NCI-H526 (cell line): ENCODE measurements around the gene SHC3.

Experiments
- DNase-seq, 2 experiments: peaks; one replicate each; lab custom pipeline; 2025; lab: John Stamatoyannopoulos, UW

SHC3 gene

GRCh38 chr9:89000371-89000781 lies 178.2 kb downstream of the SHC3 start:
- DNase-seq, result no peak

DNA sequence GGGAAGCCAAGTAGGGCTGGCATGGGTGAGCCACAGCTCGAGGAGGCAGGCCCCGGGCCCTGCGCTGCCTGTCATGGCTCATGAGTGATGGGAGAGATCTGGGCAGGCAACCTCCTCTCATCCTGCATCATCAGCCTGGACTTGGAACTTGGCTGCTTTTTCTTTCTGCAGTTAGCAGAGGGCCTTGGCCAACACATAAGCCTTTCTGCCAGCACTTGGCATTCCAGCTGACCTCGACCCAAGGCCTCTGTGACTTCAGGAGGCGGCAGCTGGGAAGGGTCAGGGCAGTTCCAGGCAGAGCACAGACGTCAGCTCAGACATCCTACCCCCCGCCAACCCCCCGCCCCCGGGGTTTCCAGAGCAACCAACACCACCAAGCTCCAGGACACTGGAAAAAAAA lies 179.7 kb downstream of the SHC3 start:
- DNase-seq, result no peak

DNA sequence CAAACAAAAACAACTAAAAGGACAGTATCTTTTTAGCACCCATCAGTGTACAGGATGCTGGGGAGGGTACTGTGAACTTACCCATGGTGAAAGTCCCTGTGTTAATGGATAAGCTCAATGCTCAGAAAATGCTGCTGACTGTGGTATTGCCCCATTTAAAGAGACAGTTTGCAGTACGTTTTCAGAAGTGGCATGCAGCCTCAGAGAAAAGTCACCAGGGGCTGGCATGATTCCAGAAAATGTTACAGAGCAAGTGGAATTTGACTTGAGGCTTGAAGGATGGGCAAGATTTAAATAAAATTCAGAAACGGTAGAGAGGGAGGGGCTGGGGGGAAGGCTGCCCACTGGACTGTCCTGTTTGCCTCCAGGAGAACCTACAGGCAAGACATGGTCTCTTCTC lies 180.1 kb downstream of the SHC3 start:
- DNase-seq, result no peak

- no peak for DNase-seq
Measured at GRCh38 chr9:88997646-88998045, 181.0 kb downstream of the SHC3 start.

DNA sequence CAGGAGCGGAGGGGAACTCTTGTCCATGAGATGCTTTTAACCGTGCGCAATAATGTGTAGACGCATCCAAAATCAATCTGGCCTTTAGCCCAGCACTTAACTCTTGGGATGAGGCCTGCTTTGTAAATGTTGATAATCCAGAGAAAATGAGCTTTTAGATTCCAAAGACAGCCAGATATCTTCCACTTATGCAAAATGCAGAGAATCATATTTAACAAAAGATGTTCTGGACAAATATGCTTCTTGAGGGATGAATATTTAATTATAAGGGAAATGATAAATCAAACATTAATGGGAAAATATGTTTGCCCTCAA lies 181.7 kb downstream of the SHC3 start:
- DNase-seq, result no peak

- no peak for DNase-seq
Measured at GRCh38 chr9:88996046-88996920, 182.3 kb downstream of the SHC3 start.

DNA sequence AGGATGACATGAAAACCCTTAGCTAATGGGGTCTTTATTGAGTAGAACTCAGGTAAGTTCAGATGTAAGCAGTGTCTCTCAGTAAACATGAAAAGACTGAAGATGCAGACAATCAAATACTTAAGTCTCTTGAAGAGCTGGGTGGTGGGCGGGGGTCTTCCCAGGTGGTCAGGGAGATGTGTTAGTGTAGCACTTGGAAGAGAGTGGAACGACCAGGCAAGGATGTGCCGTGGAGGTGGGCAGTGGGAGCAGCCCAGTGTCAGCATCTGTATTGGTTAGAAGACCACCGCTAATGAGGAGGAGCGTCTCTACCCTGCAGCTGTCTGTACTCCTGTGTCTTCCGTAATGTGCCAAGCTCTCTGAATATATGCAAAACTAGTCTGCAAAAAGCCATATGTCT lies 183.0 kb downstream of the SHC3 start:
- DNase-seq, result no peak

DNA sequence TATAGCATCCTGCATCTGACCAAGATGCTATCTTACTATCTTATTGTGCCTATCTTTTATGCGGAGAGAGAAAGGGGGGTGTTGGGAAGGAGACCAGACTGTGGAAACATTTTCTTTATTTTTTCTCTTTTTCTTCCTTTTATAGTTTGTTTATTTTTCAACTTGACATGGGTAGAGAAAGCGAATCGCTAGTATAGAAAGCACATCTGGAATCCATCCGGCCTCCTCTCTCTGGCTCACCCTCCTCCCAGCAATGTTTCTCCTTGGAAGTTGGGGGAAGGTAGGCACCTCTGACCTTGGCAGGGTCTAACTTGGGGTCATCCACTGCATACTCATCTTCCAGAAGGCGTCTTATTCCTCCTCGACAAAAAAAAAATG lies 183.4 kb downstream of the SHC3 start:
- DNase-seq, result no peak

DNA sequence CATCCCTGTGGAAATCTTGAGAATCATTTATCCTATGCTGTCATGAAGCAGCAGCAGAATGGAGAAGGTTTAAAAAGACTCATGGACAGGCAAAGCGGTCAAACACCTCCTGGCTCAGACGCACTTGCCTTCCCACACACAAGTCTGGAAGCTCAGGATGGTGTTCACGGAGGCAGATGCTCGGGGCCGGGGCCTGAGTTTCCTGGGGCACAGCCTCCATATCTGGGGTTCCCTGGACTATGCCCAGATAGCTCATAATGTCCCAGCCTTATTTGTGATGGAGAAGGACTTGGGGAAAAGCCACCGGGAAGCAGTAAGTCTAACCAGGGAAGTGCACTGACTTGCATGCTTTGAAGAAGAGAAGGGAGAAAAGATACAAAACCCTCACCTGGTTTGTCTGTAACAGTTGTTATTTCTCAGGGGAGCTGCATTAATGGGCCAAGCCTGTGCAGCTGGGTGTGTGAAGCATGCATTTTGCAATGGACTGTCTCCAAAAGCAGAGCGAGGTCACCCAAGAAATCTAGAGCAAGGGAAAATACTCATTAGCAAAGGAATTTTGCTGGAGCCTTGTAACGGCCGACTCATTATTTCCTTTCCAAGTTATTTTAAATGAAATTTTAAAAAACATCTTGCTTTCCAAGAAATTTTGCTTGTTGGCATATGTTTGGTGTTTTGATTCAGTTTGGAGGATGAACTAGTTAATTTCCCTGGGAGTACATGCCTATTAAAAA lies 184.0 kb downstream of the SHC3 start:
- DNase-seq, result no peak

- DNase-seq, result no peak
Measured at GRCh38 chr9:88993871-88994460, 184.7 kb downstream of the SHC3 start.

DNA sequence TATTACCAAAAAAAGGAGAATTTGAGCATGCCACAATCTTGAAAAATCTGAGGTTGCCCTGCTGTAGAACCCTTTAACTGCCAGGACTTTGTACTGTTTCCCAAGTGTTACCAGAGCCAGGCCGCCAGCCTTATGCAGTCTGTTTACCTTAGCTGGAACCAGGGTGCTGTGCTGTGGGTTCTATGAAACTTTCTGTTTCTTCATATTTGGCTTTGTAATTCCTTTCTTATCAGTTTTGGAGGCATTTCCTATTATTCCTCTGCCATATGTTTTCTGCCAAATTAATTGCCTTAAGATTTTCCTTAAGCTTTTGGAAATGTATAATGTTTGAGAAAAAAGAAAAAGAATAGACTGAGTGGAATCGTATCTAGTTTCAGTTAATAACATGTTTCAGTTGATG lies 185.3 kb downstream of the SHC3 start:
- no peak for DNase-seq

DNA sequence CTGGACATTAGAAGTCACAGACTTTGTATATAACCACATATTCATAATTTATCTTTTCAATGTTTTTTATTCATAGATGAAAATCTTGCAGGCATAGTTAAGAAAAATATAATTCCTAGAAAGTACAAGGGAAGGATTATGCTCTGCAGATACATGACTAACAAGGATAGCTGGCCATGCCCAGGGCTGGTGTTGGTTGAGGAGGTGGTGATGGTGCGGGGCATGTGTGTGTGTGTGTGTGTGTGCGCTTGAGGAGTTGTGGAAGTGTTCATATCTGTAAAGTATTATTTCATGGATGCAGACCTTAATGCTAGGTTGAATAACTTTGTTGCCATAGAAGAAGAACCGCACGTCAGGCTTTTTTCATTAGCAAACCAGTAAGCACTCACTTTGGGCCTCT lies 186.1 kb downstream of the SHC3 start:
- DNase-seq, result no peak

GRCh38 chr9:88991066-88992034 lies 187.3 kb downstream of the SHC3 start, which contains the start of gene S1PR3:
S1PR3 (plus strand) TSS chr9:88991468; CDS start chr9:89001201, 9,733 bp downstream.
- no peak for DNase-seq

DNA sequence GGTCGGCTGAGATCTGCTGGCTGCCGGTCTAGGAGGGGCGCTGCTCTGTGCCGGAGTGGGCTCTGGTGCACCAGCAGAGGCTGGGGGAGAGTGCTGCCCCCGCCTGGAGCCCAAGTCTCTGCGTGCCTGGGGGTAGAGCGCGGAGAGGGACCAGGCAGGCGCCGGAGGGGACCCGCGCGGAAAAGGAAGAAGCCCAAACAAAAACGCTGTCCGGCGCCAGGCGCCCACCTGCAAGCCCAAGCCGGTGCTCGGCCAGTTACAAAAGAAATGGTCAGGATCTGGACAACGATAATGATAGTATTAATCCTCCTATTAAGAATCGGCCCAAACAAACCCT lies 187.9 kb downstream of the SHC3 start:
- no peak for DNase-seq

- DNase-seq, result no peak
Measured at GRCh38 chr9:88990041-88990728, 188.4 kb downstream of the SHC3 start.

- DNase-seq, result no peak
Measured at GRCh38 chr9:88988796-88989641, 189.6 kb downstream of the SHC3 start.

- no peak for DNase-seq
Measured at GRCh38 chr9:88987661-88988060, 191.0 kb downstream of the SHC3 start.

GRCh38 chr9:88986776-88987175 lies 191.8 kb downstream of the SHC3 start:
- DNase-seq, result no peak

GRCh38 chr9:88985616-88986015 lies 193.0 kb downstream of the SHC3 start:
- DNase-seq, result no peak

- DNase-seq, result no peak
Measured at GRCh38 chr9:88984543-88984883, 194.1 kb downstream of the SHC3 start.
